AG04450 (cell line): ENCODE measurements around the gene RNF126. TPM values are rescaled to one million over a fixed set of nuclear protein-coding genes. Genes with fewer than 3 reads are reported as not detected.
"Not testable (repeated sequence)": the region's sequence is repeated elsewhere in the genome, so short reads cannot be mapped to it uniquely, and the experiment has no call there.

ENCODE experiments used
- CTCF ChIA-PET: fragments of 300-600, 350-600 bp; formaldehyde crosslinking; extraction: SDS; loops from one replicate; lab custom pipeline; 2022; ENCODE audit warnings: antibody characterized with exemption, inconsistent platforms; lab: Charles Lee
- POLR2A ChIA-PET: fragments of 350-600 bp; formaldehyde crosslinking; extraction: SDS; loops from one replicate; lab custom pipeline; 2021; ENCODE audit warnings: antibody characterized with exemption, inconsistent platforms; lab: Yijun Ruan, JAX
- DNase-seq: peaks from one replicate; pipeline ENCODE4 v3.0.0-alpha.2; 2011; ENCODE audit warnings: low read depth, low spot score
- H3K27ac ChIP-seq: one replicate; pipeline ENCODE4 v1.5.1; 2012; ENCODE audit warnings: low read depth, low read length, control low read depth
- H3K27me3 ChIP-seq: one replicate; pipeline ENCODE4 v1.6.0; 2012; ENCODE audit warnings: low read length; ENCODE audit not compliant: control insufficient read depth, insufficient read depth
- H3K4me3 ChIP-seq: 2 replicates; pipeline ENCODE4 v1.5.1; 2011; ENCODE audit warnings: mild to moderate bottlenecking, low read depth, low read length, control low read depth
- H3K9me3 ChIP-seq: 2 replicates; pipeline ENCODE4 v1.5.1; 2012; ENCODE audit warnings: low read length; ENCODE audit not compliant: control insufficient read depth, insufficient read depth
- polyA plus RNA-seq: library from polyadenylated mRNA; depleted of rRNA; stranded (reverse); fragments of >200 nt; gene quantifications from 2 replicates; pipeline ENCODE4 v1.2.3, GENCODE V29; 2011
- TF ChIP-seq, protein P1 (sequence below): IDR thresholded peaks from 2 replicates; pipeline ENCODE4 v1.5.1; 2011; ENCODE audit warnings: low read depth, low read length, control low read depth, inconsistent platforms

Gene RNF126
- polyA plus RNA-seq, 1 experiment: 1.7 TPM

DNA sequence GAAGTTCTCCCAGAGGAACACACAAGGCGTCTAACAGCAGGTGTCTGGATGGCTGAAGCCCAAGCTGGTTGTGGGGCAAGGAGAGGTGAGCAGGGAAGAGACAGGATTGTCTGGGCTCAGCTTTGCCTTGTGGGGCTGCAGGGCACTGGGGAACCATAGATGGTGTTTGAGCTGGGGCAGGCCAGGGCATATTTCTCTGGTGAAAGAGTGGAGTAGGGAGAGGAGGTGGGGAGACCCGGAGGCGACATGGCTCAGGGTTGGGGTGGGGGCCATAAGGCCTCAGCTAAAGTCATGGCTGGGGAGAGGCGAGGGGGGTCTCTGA, 40.3 kb upstream of the RNF126 start:
- H3K27ac ChIP-seq: no peak overlapping the region
- H3K27me3 ChIP-seq: peaks cover 6% of the 10 kb centered on the region
- no peak overlapping the region for H3K4me3 ChIP-seq
- TF ChIP-seq, protein P1, sequence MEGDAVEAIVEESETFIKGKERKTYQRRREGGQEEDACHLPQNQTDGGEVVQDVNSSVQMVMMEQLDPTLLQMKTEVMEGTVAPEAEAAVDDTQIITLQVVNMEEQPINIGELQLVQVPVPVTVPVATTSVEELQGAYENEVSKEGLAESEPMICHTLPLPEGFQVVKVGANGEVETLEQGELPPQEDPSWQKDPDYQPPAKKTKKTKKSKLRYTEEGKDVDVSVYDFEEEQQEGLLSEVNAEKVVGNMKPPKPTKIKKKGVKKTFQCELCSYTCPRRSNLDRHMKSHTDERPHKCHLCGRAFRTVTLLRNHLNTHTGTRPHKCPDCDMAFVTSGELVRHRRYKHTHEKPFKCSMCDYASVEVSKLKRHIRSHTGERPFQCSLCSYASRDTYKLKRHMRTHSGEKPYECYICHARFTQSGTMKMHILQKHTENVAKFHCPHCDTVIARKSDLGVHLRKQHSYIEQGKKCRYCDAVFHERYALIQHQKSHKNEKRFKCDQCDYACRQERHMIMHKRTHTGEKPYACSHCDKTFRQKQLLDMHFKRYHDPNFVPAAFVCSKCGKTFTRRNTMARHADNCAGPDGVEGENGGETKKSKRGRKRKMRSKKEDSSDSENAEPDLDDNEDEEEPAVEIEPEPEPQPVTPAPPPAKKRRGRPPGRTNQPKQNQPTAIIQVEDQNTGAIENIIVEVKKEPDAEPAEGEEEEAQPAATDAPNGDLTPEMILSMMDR: no peak
- DNase-seq: no peak
- ChIA-PET POLR2A (no interaction called here), CTCF (interaction anchor here (0.6 kb wide), 1 partner anchor 24 kb away, joined by 4 read pairs; no protein-coding TSS in a partner anchor)
- peaks cover 15% of the 10 kb centered on the region for H3K9me3 ChIP-seq

DNA sequence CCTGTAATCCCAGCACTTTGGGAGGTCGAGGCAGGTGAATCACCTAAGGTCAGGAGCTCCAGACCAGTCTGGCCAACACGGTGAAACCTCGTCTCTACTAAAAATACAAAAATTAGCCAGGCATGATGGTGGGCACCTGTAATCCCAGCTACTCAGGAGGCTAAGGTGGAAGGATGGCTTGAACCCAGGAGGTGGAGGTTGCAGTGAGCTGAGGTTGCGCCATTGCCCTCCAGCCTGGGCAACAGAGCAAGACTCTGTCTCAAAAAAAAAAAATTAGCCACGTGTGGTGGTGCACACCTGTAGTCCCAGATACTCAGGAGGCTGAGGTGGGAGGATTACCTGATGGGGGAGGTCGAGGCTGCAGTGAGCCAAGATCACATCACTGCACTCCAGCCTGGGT, 39.8 kb upstream of the RNF126 start:
- H3K9me3 ChIP-seq: peaks cover 10% of the 10 kb centered on the region
- H3K4me3 ChIP-seq, DNase-seq, H3K27ac ChIP-seq, POLR2A ChIA-PET, H3K27me3 ChIP-seq, CTCF ChIA-PET: not testable (repeated sequence)

DNA sequence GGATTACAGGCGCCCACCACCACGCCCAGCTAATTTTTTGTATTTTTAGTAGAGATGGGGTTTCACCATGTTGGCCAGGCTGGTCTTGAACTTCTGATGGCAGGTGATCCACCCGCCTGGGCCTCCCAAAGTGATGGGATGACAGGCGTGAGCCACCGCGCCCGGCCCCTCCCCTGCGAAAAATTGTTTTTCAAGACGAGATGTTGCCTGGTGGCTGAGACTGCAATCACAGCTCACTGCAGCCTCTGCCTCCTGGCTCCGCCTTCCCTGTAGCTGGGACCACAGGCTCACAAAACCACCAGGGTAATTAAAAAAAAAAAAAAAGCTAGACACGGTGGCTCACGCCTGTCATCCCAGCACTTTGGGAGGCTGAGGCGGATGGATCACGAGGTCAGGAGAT, 36.9 kb upstream of the RNF126 start:
- ChIA-PET CTCF (interaction anchor here (1.0 kb wide), 1 partner anchor 8 kb away, joined by 3 read pairs; no protein-coding TSS in a partner anchor), POLR2A (interaction anchor here (0.6 kb wide), 1 partner anchor 148 kb away, joined by 3 read pairs; no protein-coding TSS in a partner anchor)
- H3K27ac ChIP-seq, H3K4me3 ChIP-seq, H3K9me3 ChIP-seq, H3K27me3 ChIP-seq, DNase-seq: not testable (repeated sequence)

DNA sequence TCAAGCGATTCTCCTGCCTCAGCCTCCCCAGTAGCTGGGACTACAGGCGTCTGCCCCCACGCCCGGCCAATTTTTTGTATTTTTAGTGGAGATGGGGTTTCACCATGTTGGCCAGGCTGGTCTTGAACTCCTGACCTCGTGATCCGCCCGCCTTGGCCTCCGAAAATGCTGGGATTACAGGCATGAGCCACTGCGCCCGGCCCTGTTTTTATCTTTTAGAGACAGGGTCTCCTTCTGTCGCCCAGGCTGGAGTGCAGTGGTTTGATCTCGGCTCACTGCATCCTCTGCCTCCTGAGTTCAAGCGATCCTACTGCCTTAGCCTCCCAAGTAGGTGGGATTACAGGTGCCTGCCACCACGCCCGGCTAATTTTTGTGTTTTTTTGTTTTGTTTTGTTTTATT, 35.5 kb upstream of the RNF126 start:
- CTCF ChIA-PET: not testable (repeated sequence)

DNA sequence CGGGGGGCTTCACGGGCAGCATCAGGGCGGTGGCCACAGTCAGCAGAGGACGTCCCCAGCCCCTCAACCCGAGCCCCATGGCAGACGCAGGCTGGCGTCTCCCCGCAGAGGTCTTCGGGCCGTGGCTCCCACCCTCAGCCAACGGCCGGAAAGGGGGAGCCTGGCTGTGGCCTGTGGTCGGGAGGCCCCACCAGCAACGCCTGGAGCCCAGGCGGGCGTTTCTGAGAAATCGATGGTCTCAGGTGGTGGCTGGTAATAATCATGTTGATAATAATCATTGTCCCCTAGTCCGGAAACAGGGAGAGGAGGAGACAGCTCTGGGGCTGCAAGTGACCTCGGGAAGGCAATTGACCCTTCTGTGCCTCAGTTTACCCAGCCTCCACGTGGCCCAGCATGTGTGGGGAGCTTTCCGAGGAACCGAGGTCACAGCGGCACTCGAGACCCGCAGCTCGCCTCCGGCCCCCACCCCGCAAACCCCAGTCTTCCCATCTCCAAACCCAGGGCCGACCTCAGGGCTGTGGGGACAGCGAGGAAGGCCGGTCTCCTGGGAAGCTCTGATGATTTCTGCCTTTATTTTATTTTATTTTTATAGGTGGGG, 32.4 kb upstream of the RNF126 start, which contains the start of gene PRSS57:
TSS of gene PRSS57 (minus strand) at position 101 of the 598 bp plus-strand sequence. CDS start at position 79, 22 bp downstream.
- POLR2A ChIA-PET: no interaction called here
- no peak for DNase-seq
- no peaks in the 10 kb centered on the region; the same call in 1 of the 2 replicates for H3K9me3 ChIP-seq
- peaks cover 5% of the 10 kb centered on the region for H3K27me3 ChIP-seq
- CTCF ChIA-PET: no interaction called here
- TF ChIP-seq, protein P1: no peak
- H3K27ac ChIP-seq: no peak within 1 kb of the TSS
- no peak within 1 kb of the TSS for H3K4me3 ChIP-seq

More for the DNA sequence above, 35.5 kb upstream of the RNF126 start:
- DNase-seq, H3K27me3 ChIP-seq, POLR2A ChIA-PET, H3K9me3 ChIP-seq, H3K4me3 ChIP-seq, H3K27ac ChIP-seq: not testable (repeated sequence)

DNA sequence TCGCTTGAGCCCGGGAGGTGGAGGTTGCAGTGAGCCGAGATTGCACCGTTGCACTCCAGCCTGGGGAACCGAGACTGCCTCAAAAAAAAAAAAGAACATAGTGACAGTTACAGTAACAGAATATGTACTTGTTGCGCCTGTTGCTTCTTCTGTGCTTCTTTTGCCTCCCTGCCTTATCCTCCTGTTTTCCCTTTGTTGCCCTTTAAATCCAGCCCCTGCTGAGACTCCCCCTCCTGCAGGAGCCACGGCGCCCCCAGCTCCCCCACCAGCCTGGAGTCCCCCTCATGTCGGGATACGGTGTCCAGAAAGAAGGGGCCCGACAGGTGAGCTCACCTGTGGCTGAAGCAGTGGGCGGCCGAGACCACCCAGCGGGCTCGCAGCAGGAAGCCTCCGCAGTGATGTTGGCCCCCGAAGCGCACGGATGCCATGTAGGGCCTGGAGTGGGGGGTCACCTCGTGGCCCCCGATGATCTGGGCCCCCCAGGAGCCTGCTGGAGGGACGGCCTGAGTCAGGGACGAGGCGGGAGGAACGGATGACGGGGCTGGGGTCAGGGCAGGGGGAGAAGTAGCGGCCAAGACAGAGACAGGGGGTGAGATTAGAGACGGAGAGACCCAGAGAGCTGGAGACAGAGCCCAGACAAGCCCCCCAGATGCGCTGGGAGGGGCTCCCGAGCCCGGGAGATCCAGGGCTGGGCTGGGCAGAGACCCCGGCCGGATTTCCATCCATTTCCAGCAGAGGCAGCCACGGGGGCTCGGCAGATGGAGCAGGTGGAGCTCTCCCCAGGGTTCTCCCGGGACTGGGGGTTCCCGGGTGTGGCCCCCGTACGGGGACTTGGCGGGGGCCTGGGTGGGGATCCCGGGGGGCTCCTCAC, 31.7 kb upstream of the RNF126 start:
- no peaks in the 10 kb centered on the region; the same call in 1 of the 2 replicates for H3K9me3 ChIP-seq
- ChIA-PET POLR2A (no interaction called here), CTCF (no interaction called here)
- H3K27me3 ChIP-seq: peaks cover 5% of the 10 kb centered on the region
- TF ChIP-seq, protein P1: no peak
- H3K4me3 ChIP-seq: no peak overlapping the region
- no peak for DNase-seq
- no peak overlapping the region for H3K27ac ChIP-seq
